GM19395 (cell line): Measurements from ENCODE around the gene CTNNA1.

Experiments used
- ATAC-seq: cut with Tn5 transposase; IDR thresholded peaks from one replicate; pipeline ENCODE4 v1.9.1; 2021; ENCODE audit warnings: mild to moderate bottlenecking, moderate library complexity; ENCODE audit not compliant: unreplicated experiment

CTNNA1 gene

GRCh38 chr5:138926688-138927448 is 173.6 kb downstream of the CTNNA1 start:
- ATAC-seq, result no peak

DNA sequence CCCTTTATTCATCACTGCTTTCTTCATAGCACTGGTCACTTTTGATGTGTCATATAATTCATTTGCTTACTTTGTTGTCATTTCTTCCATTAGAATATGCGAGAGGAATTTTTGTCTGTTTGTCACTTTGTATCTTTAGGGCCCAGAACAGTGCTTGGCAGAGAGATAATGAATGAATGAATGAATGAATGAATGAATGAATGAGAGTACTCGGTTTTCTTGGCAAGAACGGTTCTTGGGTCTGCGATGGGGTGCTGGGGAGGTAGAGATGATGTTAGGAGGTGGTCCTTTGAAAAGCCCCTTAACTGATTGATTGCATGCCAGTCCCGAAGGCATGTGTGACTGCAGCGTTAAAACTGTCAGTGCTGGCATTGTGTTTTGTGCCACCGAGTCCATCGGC is 174.3 kb downstream of the CTNNA1 start:
- no peak for ATAC-seq

DNA sequence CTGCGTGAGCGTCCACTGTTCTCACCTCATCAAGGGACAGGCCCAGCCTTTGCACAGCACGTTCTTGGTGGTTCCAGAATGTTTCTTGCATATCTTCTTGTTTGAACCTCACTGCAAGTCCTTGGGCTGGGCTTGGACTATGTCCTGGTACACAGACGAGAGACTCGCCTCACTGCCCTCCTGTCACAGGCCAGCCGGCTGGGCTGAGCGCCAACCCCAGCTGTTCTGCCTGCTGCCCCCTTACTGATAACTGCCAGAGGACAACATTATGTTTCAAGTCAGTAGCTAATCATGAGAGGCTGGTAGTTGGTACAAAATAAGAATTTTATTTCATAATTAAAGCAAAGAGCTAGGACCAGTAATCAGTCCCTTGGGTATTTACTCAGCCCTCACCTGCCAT is 174.8 kb downstream of the CTNNA1 start:
- no peak for ATAC-seq

- no peak for ATAC-seq
These were observed 176.3 kb downstream of the CTNNA1 start for GRCh38 chr5:138929571-138929955.

DNA sequence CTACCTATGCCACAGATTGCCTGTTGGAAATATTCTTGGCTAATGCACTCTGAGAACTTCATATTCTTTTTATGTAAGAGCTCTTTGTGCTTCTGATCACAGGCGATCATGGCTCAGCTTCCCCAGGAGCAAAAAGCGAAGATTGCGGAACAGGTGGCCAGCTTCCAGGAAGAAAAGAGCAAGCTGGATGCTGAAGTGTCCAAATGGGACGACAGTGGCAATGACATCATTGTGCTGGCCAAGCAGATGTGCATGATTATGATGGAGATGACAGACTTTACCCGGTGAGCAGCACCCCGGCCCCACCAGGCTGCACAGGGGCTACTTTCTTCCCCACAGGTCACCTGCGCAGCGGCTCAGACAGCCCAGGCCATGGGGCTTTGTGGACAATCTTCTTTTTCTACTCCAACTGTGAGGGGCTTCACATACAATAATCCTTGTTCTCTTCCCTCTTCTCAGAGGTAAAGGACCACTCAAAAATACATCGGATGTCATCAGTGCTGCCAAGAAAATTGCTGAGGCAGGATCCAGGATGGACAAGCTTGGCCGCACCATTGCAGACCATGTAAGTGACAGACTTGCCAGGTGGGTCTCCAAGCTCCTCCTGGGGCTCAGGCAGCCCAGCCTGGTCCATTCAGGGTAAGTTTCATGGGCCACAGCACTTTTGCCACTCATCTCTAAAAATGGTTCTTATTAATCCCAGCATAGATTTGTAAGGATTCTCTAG is 177.3 kb downstream of the CTNNA1 start:
- no peak for ATAC-seq

- ATAC-seq, result no peak
These were observed 179.1 kb downstream of the CTNNA1 start for GRCh38 chr5:138932171-138932810.

GRCh38 chr5:138933522-138934290 is 180.5 kb downstream of the CTNNA1 start:
- no peak for ATAC-seq

- ATAC-seq, result no peak
These were observed 181.7 kb downstream of the CTNNA1 start for GRCh38 chr5:138934971-138935370.

DNA sequence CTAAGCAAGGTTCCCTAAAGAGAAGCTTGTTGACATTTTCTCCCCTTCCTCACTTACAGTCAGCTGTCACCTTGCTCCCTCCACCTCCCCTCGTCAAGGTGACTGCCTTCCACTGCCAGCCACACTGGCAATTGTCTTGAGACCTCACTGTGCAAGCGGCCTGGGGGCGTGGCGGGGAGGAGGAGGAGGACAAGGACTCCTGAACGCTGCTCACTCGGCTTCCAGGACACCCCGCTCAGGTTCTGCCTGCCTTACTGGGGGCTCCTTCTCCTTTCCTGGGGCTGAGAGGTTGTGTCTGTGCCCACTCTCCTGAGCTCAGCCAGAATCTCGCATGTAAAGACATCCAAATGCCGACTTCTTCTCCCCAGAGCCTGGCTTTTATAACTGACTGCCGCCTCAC is 182.2 kb downstream of the CTNNA1 start:
- ATAC-seq, result no peak

DNA sequence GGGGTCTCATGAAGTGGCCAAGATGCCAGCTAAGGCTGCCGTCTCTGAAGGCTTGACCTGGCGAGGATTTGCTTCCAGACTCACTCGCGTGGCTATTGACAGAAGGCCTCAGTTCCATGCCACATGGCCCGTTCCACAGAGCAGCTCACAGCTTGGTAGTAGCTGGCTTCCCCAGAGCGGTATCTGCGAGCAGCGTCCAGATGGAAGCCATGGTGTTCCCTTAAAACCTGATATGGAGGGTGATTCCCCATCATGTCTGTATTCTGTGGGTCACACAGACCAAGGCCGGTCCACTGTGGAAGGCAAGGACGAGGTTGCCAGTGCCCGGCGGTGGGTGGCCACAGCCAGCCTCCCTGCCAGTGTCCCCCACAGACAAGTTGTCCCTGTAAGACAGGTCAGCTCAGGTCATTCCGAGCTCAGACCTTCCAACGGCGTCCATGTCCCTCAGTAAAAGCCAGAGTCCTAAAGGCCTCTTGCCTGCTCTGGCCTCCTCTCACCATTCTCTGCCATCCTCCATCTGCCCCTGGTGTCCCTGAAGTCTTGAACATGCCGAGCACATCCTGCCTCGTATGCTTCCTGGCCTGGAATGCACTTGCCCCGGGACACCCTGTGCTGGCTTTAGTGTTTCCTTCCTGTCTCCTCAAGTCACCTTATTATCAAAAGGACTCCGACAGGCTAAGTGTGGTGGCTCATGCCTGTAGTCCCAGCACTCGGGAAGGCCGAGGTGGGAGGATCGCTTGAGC is 183.2 kb downstream of the CTNNA1 start:
- ATAC-seq, result no peak

- ATAC-seq, result no peak
These were observed 183.7 kb downstream of the CTNNA1 start for GRCh38 chr5:138936968-138937345.

GRCh38 chr5:138937392-138938387 is 184.5 kb downstream of the CTNNA1 start:
- no peak for ATAC-seq

DNA sequence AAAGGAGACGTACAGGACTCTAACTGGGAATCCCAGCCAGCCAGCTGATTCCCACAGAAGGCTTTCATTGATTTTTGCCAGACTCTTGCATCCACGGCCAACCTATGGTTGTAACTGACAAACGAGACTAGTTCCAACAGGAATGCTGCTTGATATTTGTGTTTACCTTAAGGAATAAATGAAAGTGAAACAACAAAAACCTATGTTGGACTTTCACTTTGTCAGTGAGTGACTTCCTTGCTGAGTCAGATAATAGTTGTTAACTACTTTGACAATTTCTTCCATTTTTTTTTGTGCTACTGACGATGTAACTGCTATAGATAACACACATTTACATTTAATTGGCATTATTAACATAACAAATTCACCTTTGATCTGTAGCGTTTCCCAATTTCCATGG is 185.3 kb downstream of the CTNNA1 start:
- no peak for ATAC-seq

DNA sequence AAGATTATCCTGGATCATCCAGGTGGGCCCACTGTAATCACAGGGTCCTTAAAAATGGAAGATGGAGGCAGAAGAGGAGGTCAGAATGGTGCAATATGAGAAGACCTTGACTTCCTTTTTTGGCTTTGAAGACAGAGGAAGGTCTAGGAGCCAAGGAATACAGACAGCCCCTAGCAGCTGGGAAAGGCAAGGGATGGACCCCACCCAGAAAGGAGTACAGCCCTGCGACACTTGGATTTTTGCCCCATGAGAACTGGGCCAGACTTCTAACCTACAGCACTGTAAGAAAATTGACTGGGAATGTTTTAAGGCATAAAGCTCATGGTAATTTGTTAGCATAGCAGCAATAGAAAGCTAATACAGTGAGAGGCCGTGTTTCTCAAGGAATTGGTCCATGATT is 188.8 kb downstream of the CTNNA1 start:
- no peak for ATAC-seq

- ATAC-seq, result no peak
These were observed 189.6 kb downstream of the CTNNA1 start for GRCh38 chr5:138942861-138943260.

GRCh38 chr5:138943599-138944173 is 190.5 kb downstream of the CTNNA1 start:
- no peak for ATAC-seq

- no peak for ATAC-seq
These were observed 191.5 kb downstream of the CTNNA1 start for GRCh38 chr5:138944527-138945322.
